Skeletal muscle satellite cell (primary cell): Measurements from ENCODE around the gene RBPJ.

ENCODE experiments used
- H3K27me3 ChIP-seq: 2 replicates; pipeline ENCODE4 v1.7.0; 2013; ENCODE audit warnings: low read length; ENCODE audit not compliant: control insufficient read depth, insufficient read depth
- H3K36me3 ChIP-seq: 2 replicates; pipeline ENCODE4 v1.7.0; 2013; ENCODE audit warnings: mild to moderate bottlenecking, control low read depth, low read length; ENCODE audit not compliant: insufficient read depth
- H3K4me1 ChIP-seq: 2 replicates; pipeline ENCODE4 v1.7.0; 2013; ENCODE audit warnings: low read length; ENCODE audit not compliant: control insufficient read depth, insufficient read depth
- H3K4me2 ChIP-seq: 2 replicates; pipeline ENCODE4 v1.7.0; 2013; ENCODE audit warnings: mild to moderate bottlenecking, low read length
- H3K4me3 ChIP-seq: 2 replicates; pipeline ENCODE4 v1.7.0; 2013; ENCODE audit warnings: low read length
- H3K9ac ChIP-seq: 2 replicates; pipeline ENCODE4 v1.7.0; 2013; ENCODE audit warnings: mild to moderate bottlenecking, low read depth, low read length, moderate library complexity
- H3K9me3 ChIP-seq: replicated peaks from 2 replicates; pipeline ENCODE4 v1.7.0; 2013; ENCODE audit warnings: mild to moderate bottlenecking, control low read depth, low read length

Gene RBPJ

DNA sequence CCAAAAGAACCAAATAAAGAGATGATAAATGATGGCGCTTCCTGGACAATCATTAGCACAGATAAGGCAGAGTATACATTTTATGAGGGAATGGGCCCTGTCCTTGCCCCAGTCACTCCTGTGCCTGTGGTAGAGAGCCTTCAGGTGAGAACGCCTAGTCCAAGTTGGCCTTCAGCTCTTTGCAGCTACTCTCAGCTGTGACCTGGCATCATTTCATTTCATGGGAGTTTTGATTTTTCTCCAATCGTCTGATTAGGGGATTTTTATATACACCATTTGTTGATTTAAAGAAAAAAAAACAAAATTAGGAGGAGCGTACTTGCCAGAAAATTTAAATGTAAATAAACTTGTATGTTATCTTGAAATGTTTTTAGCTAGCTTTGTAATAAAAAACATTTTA lies 109.1 kb downstream of the RBPJ start:
- Histone ChIP-seq H3K4me3 (no peak overlapping the region), H3K36me3 (peaks cover 58% of the 10 kb centered on the region), H3K4me1 (peaks cover 36% of the 10 kb centered on the region), H3K9ac (no peak overlapping the region), H3K4me2 (no peak overlapping the region), H3K9me3 (no peaks in the 10 kb centered on the region), H3K27me3 (no peaks in the 10 kb centered on the region)

DNA sequence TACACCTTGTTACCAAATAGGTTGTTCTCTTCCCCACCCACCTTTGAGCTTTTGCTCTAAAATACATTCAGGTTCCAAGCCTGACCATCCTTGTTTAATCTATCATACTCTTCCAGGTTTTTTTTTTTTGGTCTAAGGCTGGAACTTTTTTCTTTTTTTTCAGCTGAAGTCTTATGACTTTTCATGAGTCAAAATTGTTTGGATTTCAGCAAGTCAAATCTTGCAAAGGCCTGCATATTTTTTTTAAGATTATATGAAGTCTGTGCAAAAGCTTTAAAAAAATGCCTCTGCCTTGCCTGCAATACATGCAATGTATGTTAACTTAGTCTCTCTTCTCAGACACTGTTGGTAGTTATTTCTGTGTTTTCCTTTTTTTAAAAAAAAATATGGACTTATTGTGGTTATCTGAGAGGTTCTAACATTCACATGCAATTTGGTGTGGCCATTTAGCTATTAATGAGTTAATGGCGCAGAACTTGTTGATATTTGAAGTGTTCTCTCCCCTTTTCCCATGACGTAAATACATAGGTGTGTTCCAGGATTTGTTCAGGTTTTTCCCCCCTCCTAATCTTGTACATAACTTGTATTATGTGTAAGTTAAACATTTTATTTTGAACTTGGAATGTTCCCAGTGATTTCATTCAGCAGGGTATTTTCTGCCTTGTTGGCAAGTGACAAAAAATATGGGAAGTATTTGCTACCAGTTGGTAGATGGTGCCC lies 110.8 kb downstream of the RBPJ start:
- Histone ChIP-seq H3K36me3 (peaks cover 45% of the 10 kb centered on the region), H3K4me3 (no peak overlapping the region), H3K4me2 (no peak overlapping the region), H3K9ac (no peak overlapping the region), H3K9me3 (no peaks in the 10 kb centered on the region), H3K4me1 (peaks cover 44% of the 10 kb centered on the region), H3K27me3 (no peaks in the 10 kb centered on the region)

DNA sequence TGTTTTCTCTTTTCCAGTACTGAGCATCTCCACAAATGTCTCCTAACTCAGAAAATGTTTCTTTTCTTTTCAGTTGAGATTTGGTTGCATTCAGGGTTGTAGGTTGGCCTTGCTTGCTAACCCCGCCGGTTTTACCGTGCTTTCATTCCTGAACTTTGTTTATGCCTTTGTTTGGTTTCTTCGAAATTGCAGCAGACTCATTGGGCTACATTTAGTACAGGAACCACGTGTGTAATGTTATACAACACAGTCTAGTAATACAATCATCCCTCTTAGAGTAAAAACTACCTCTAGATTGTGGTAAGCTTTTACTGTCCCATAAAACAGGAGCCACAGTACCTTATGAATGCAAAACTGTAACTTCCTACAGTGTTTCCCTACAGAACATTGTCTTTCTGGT lies 111.6 kb downstream of the RBPJ start:
- Histone ChIP-seq H3K9ac (no peak overlapping the region), H3K4me1 (peaks cover 44% of the 10 kb centered on the region), H3K36me3 (peaks cover 43% of the 10 kb centered on the region)

DNA sequence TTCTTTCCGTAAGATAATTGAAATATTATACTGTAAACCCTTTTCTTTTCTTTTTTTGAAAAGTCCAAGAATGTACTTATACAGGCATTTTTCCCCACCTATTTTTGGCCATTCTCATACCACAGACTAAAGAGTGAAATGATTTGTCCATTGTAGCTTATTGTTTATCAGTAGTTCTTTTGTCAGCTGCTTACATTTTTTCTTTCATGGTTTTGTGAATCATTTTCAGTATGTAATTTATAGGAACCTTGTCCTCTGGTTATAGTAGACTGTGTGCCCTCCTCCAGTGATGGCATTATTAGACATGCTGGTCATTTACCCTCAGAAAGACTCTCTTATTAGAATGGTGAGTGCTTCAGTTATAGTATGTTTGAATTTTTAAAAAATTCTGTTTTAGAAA lies 112.7 kb downstream of the RBPJ start:
- H3K9ac ChIP-seq, result peak overlapping the region; percentile 28
- no peaks in the 10 kb centered on the region for H3K9me3 ChIP-seq
- peak overlapping the region; percentile 3 for H3K4me2 ChIP-seq
- no peaks in the 10 kb centered on the region for H3K27me3 ChIP-seq
- peaks cover 51% of the 10 kb centered on the region for H3K36me3 ChIP-seq
- H3K4me3 ChIP-seq, result no peak overlapping the region
- peaks cover 44% of the 10 kb centered on the region for H3K4me1 ChIP-seq

More for the DNA sequence above, 111.6 kb downstream of the RBPJ start:
- Histone ChIP-seq H3K4me3 (no peak overlapping the region), H3K27me3 (no peaks in the 10 kb centered on the region), H3K4me2 (no peak overlapping the region), H3K9me3 (no peaks in the 10 kb centered on the region)

DNA sequence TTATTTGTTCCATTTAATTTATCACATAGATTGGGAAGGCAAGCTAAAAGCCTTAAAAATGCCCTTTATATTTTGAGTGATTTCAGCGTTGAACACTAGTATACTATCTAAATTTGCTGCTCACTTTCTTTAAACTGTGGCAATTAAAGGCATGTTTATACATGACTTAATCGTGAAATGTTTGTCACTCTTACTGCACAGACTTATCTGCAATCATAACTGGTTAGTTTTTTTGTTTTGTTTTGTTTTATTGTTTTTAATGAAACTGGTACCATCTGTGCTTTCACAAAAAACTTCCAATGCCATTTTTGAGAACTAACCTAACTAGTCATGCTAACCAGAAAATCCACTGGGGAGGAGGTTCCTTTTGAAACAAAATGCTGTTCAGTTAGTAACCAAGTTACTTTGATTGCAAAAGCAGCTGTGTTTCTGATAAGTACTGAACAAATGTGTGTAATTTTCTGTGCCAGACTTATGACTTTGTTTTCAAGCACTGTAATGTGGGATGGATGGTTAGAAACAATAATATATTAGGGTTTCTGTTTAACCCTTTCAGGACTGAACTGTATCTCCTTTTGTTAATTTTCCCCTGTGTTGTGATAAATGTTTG lies 113.3 kb downstream of the RBPJ start:
- Histone ChIP-seq H3K4me1 (peaks cover 44% of the 10 kb centered on the region), H3K4me2 (no peak overlapping the region), H3K36me3 (peaks cover 50% of the 10 kb centered on the region)

DNA sequence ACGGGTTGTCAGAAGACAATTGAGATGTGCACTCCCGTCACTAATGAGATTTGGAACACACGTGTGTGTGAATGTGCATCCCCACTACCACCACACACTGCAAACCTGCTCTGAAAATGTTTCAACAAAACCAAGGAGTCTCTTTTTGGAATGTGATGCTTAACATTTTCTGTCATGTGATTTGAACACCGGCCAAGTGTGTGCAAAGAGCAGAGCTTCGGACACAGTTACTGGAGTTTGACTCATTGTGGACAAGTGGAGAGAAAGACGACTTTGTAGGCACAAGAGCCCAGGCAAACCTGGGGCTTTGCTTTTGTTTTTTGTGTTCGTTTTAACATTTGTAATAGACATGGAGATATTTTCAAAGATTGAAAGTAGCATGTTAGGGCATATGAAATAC lies 120.3 kb downstream of the RBPJ start:
- Histone ChIP-seq H3K4me3 (no peak overlapping the region), H3K4me2 (no peak overlapping the region), H3K27me3 (no peaks in the 10 kb centered on the region), H3K9me3 (no peaks in the 10 kb centered on the region), H3K36me3 (peaks cover 15% of the 10 kb centered on the region), H3K9ac (no peak overlapping the region), H3K4me1 (peaks cover 9% of the 10 kb centered on the region)

More for the DNA sequence above, 113.3 kb downstream of the RBPJ start:
- Histone ChIP-seq H3K4me3 (no peak overlapping the region), H3K27me3 (no peaks in the 10 kb centered on the region), H3K9ac (peak overlapping the region; percentile 28), H3K9me3 (no peaks in the 10 kb centered on the region)

DNA sequence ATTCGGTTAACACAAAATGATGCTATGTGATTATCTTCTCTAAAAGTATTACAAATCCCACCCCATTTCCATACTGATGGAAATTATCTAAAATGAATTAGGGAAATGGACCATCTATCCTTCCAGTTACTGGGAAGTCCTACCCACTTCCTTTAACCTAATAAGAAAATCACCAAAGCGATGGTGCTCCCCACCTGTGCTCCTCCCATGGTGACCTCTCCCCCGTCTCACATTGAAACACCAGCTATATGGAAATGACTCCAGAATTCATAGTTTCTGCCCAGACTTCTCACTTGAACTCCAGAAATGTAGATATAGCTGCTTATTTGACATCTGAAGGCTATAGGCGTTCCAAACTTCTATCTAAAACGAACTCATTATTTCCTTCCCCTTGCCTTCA lies 121.0 kb downstream of the RBPJ start:
- Histone ChIP-seq H3K27me3 (no peaks in the 10 kb centered on the region), H3K9me3 (no peaks in the 10 kb centered on the region), H3K9ac (no peak overlapping the region), H3K4me1 (peaks cover 9% of the 10 kb centered on the region), H3K36me3 (peaks cover 15% of the 10 kb centered on the region), H3K4me3 (no peak overlapping the region), H3K4me2 (no peak overlapping the region)

- Histone ChIP-seq H3K4me2 (no peak overlapping the region), H3K36me3 (no peaks in the 10 kb centered on the region), H3K4me1 (peaks cover 3% of the 10 kb centered on the region), H3K9ac (no peak overlapping the region), H3K9me3 (no peaks in the 10 kb centered on the region), H3K4me3 (no peak overlapping the region), H3K27me3 (no peaks in the 10 kb centered on the region)
Measured at GRCh38 chr4:26447378-26447777, 126.6 kb downstream of the RBPJ start.

GRCh38 chr4:26450418-26450817 lies 129.6 kb downstream of the RBPJ start:
- H3K4me2 ChIP-seq, result no peak overlapping the region
- H3K9ac ChIP-seq, result no peak overlapping the region

GRCh38 chr4:26451597-26451996 lies 130.8 kb downstream of the RBPJ start:
- Histone ChIP-seq H3K4me2 (no peak overlapping the region), H3K4me3 (no peak overlapping the region), H3K4me1 (peaks cover 3% of the 10 kb centered on the region), H3K9ac (no peak overlapping the region), H3K36me3 (no peaks in the 10 kb centered on the region), H3K27me3 (no peaks in the 10 kb centered on the region), H3K9me3 (no peaks in the 10 kb centered on the region)

More at GRCh38 chr4:26450418-26450817, 129.6 kb downstream of the RBPJ start:
- no peaks in the 10 kb centered on the region for H3K36me3 ChIP-seq
- no peaks in the 10 kb centered on the region for H3K9me3 ChIP-seq
- H3K4me1 ChIP-seq, result peaks cover 3% of the 10 kb centered on the region
- no peaks in the 10 kb centered on the region for H3K27me3 ChIP-seq
- H3K4me3 ChIP-seq, result no peak overlapping the region

DNA sequence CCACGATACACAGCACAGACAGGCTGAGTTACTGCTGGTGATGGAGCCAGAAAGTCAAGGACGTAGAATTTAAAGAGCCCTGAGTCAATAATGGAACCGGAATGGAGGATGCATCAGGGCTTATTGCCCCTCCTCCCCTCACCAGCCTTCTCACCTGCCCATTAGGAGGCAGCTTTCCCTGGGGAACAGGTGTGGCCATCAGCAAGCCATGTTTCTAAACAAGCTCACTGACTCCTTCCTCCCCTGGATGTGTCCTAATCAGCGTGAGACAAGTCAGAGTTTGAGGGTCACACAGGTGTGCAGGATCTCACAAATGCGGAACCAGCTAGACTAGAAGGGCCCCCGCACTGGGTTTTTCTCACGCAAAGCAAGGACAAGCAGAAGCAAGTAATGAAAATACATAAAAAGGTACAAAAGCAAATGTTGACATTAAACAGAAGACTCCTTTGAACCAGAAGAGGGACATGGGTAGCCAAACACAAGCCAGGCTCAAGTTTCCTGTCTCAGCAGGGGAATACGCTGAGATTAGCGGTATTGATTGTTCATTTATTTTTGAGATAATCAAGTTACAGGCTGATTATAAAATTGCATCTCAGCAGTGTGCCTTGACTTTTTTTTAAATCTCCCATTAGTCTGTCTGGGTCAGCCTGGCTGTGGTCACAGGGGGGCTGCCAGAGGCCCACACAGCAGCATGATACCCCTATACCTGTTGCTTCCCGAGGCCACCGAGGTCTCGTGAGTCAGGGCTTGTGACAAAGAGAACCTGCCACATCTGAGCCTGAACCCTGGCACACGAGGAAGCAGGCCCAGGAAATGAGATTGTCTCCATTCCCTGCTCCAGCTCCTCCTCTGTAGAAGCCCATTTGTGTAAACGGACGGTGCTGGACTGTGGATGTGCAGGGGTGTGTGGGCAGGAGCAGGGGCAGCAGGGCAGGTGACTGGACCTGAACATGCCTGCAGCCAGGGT lies 132.0 kb downstream of the RBPJ start:
- H3K4me2 ChIP-seq, result no peak overlapping the region
- H3K4me3 ChIP-seq, result no peak overlapping the region
- H3K4me1 ChIP-seq, result peaks cover 6% of the 10 kb centered on the region
- no peaks in the 10 kb centered on the region for H3K36me3 ChIP-seq
- no peaks in the 10 kb centered on the region for H3K9me3 ChIP-seq
- H3K9ac ChIP-seq, result no peak overlapping the region
- no peaks in the 10 kb centered on the region for H3K27me3 ChIP-seq
